GM18526 (cell line): Measurements from ENCODE around the gene HSPB6.

Experiments
- POLR2A ChIP-seq: IDR thresholded peaks from 3 replicates; pipeline ENCODE4 v1.6.1; 2011; ENCODE audit not compliant: insufficient read length; ENCODE audit errors: extremely low read depth

The HSPB6 gene

DNA sequence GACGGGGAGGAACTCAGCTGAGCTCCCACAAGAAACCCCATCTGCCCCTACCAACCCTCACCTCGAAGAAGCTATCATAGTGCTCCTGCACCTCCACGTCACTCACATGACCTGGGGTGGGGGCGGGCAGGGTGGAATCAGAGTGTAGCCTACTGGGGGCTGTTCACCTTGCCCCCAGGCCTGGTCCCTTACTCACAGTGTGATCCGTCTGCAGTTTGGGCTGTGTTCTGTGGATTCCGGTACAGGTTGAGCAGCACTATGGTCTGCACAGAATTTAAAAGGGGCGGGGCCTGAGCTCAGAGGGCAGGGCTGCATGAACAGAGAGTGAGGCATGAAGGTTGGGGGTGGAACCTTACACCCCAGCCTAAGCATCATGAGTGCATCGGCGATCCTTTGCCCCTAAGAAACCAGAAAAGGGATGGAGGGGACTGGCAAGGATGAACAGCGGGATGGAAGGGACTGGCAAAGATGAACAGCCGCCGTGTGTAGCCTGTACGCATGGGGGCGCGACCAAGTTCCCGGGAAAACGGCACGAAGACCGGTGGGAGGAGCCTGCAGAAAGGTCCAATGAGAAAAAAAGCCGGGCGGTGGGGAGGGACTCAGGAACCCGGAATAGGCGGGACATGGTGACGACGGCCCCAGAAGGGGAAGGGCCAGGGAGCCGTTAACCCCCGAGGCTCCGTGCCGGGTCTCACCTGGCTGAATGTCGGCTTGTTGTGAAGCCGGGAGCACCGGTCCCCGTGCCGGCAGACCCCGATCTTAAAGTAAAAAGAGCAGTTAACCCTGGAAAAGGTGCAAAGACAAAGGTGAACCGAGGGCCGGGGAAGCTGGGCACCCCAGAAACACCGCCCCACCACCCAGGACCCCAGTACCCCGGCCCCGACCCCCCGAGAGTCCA is 12.2 kb downstream of the HSPB6 start:
- TF ChIP-seq POLR2A = peak; percentile 94

DNA sequence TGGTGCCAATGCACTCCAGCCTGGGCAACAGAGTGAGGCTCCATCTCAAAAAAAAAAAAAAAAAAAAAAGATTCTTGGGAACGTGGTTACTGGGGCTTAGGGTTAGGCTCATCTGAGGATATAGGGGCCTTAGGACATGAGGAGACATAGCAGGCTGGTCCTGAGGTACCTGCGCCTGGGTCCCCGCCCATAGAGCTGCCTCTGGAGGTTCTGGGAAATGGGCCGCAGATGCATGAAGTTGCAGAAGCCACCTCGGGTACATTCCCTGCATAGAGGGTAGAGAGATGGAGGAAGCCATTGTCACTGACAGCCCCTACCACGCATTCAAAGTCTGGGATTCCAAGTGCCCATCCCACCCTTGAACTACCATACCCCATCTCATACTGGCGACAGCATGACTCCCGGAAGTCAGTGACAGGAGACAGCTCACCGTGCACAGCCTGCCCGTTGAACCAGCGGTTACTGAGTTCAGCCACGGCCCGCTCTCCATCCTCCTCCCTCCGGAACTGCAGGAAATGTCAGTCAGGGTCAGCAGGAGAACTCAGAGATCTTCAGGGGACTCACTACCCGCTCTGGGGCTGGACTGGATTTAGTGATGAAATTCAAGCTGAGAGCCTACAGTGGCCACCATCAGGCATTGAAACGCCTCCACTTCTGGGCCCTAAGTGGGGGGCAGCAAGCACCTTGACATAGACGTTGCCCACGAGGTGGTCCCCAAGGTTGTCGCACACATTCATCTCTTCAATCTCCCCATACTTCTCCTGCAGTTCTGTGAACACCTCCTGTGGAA is 13.0 kb downstream of the HSPB6 start:
- TF ChIP-seq POLR2A = no peak

DNA sequence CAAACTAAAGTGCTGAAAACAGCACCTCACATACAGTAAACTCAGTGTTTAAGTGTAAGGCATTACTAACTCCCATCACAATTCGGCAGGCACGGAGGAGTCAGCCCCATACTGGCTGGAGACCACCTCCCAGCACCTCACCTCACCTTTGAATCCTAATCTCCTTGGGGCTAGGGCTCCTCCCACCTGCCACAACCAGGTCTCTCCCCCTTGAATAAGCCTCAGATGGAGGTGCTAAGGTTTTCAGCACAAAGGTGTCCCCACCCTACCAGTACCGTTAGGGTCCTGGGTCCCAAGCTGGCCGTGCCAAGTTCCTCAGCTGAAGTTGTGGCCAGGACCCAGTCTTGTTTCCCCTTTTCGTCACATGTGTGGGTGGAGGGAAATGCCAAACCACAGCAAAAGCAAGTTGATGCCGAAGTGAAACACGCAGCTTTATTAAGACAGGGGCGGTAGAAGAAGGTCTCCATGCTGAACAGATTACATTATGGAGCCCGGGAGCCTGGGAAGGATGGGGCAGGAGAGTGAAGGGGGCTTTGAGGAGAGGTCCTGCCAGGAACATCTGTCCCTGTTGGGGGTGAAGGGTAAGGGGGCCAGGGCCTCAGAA is 14.6 kb downstream of the HSPB6 start, which contains the start of gene IGFLR1:
IGFLR1 (minus strand) TSS at position 332 of the 604 bp plus-strand sequence. CDS start 1,272 bp downstream, outside the sequence.
- TF ChIP-seq POLR2A = peak; percentile 55

DNA sequence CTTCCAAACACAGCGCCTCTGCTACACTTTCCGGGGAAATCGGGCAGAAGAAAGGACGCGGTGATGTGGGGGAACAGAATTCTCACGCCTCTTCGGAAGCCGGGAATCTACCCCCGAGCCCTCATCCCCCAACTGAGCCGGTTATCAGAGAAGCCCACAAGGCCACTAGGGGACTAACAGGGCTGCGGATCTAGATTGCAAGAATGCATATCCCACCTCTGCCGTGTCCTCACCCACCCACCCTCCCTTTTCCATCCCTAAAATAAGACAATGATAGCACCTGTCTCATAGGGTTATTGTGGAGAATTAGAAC is 15.7 kb downstream of the HSPB6 start:
- no peak for TF ChIP-seq POLR2A

DNA sequence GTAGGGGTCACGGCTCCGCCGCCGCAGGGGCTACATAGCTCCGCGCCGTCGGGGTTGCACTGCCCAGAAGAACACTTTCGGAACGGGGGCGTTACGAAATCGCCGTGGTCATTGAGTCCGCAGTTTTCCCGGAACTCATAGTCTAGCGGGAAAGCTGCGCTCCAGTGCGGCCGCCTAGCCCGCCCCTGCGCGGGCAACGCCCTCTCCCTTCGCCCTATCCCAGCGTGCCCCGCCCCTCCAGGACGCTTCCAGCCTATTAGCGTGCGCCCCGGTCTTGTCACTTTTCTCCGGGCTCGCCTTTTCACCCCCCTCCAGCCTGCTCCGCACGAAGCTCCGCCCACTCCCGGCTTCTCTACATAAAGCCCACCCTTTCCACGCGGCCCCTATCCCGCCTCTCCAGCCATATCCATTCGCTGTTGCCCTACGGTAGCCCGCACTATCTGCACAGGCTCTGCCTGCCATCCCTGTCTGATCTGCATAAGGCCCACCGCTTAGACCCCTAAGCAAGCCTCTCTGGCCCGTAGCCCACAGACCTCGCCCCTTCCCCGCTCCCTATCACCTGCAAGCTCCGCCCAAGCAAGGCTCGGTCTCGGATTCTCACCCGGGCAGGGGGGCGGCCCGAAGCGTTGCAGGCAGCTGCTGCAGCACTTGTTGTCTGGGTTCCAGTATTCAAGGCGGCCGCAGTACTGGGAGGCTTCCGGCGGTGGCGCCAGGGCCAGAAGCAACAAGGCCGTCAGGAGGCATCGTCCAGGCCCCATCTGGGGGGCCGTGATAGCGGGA is 16.2 kb downstream of the HSPB6 start:
- TF ChIP-seq POLR2A = peak; percentile 70

DNA sequence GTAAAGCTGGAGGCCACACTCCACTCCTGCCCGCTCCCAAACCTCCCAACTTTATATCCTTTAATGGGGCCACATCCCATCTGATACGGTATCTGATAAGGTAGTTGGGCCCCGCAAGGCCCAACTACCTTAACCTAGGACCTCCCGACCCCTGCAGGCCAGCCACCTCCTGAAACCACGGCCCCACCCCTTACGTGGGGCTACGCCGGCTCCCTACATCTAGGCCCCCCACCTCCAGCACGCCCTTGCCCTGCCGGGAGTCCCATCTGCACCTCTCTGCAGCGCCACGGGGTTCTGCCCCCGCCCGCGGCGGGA is 16.8 kb downstream of the HSPB6 start:
- TF ChIP-seq POLR2A = no peak

DNA sequence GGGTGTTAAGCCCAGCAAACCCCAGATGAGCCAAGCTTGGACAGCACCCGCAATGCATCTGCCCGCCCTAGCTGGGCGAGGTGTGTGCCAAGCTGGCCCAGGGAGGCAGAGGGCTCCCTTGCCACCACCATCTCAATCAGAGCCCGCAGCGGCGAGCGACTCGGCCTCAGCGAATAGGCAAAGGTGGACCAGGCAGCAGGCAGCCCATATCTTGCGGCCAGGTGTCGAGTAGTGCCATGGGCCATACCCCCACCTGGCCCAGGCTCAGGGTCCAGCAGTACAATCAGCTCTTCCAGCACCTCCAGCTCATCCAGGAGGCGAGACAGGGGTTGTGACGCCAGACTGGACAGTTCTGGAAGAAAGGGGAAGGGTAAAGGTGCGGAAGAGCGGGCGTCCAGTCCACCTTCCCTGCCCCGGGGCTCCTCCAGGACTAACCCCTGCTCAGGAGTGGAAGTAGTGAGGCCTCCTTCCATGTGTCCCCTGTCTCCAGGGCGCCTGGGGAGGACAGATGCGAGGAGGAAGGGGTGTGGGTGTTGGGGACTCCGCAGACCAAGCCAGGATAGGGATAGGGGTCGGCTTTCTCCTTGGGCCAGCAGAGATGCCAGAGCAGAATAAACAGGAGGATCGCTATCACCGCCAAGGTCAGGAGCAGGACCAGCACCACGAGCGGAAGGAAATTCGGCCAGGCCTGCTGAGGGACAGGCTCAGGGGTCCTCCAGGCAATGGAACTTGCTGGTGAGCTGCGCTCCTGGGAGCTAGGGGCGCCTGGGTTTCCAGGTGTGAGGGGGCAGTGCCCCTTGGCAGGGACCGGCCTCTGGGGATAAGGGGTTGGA is 17.3 kb downstream of the HSPB6 start:
- TF ChIP-seq POLR2A = no peak

DNA sequence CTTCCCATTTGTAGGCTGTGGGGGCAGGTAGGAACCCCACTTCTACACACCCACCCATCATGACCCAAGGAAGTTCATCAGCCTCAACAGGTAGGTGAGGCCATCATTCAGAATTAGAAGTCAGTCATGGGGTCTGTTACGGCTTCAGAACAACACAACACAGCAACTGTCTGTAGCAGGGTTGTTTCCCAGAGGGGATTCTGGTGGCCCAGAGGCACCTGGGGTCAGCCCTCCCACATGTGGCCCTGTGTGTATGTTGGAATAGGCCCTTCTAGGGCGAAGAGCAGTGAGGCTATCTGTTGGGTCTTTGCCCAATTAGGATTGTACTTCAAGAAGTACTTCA is 18.0 kb downstream of the HSPB6 start:
- no peak for TF ChIP-seq POLR2A

DNA sequence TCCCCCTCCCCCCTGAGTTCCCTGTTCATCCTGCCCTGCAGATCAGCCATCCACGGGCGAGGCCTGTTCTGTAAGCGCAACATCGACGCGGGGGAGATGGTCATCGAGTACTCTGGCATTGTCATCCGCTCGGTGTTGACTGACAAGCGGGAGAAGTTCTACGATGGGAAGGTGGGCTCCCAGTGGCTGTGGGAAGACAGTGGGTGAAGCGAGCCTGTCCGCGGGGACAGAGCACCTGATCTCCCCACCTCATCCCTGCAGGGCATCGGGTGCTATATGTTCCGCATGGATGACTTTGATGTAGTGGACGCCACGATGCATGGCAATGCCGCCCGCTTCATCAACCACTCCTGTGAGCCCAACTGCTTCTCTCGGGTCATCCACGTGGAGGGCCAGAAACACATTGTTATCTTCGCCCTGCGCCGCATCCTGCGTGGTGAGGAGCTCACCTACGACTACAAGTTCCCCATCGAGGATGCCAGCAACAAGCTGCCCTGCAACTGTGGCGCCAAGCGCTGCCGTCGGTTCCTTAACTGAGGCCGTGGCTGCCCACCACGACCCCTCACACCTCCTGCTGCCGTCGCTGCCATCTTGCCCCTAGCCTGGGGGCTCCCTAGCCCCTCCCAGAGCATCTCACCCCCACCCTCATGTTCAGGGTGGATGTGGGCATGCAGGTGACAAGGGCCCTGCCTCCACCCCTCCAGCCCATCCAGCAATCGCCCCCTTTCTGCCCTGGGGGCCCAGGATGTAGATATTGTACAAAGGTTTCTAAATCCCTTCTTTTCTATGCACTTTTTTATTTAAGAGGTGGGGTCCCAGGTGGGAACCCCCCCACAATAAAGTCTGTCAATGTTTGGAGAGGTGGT is 18.6 kb downstream of the HSPB6 start:
- no peak for TF ChIP-seq POLR2A

DNA sequence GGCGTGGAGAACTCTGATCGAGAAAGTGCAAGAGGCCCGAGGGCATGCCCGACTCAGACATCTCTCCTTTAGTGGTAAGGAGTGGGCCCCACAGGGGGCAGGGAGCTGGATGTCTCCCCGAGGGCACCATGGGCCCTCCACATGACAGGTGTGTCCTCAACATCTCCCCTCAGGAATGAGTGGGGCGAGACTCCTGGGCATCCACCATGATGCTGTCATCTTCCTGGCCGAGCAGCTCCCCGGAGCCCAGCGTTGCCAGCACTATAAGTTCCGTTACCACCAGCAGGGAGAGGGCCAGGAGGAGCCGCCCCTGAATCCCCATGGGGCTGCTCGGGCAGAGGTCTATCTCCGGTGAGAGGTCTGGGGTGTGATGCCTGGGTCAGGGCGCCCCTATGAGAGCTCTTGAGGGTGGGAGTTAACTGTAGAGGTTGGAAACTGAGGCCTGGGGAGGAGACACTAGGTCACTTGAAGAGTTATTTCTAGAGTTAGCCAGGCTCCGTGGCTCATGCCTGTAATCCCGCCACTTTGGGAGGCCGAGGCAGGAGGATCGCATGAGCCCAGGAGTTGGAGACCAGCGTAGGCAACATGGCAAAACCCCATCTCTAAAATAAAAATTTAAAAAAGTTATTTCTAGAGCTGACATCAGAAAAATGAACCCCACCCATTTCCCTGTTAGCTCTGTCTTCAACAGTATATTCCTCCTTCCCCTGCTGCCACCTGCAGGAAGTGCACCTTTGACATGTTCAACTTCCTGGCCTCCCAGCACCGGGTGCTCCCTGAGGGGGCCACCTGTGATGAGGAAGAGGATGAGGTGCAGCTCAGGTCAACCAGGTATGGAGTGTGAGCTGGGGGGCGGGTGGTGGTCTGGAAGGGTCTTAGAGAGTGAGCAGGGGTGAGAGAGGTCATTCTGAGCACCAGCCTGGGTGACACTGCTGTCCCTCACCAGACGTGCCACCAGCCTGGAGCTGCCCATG is 19.6 kb downstream of the HSPB6 start:
- no peak for TF ChIP-seq POLR2A

DNA sequence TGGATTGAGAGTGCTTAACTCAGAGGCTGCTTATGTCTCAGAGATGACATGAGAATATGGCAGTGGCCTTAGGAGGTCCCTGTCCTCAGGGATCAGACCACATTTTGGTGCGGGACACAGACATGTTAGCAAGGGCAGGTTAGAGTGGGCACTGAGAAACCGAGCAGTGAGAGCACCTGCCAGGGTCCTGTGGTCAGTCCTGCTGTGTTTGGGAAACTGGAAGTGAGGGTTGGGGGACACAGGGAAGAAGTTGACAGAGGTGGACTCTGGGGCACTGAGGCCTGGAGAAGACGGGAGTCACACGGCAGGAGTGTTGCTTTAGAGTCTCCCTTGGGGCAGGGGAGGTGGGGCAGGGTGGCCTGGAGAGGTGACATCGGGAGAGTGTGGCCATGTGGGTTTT is 21.9 kb downstream of the HSPB6 start:
- no peak for TF ChIP-seq POLR2A

DNA sequence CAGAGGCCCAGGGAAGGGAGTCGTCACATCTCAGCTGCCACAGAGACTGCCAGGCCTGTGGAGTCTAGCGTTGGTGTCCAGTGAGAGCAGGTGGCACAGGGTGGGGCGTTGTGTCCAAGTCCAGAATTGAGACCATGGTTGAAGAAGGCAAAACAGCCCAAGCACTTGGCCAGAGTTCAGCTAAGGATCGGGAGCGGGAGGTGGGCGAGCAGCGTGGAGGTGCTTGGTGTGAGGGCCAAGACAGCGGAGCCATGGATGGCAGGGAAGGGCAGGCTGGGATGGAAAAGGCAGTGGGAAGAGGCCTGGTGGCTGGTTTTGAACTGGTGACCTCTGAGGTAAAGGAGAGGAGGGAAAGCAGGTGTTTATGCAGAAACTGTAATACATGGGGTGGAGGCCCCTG is 22.6 kb downstream of the HSPB6 start:
- TF ChIP-seq POLR2A = no peak
